Heart left ventricle (tissue), 16 donors: ENCODE data around the gene PTPRN2. TPM values are rescaled to one million over a fixed set of nuclear protein-coding genes. Genes with fewer than 3 reads are reported as not detected.
A peak's percentile ranks its signal among the peaks of the same experiment; 100 is the strongest.

Experiments used
- ATAC-seq, 4 donors: fragments of 200-7000 bp; cut with Tn5 transposase; one replicate each; pipeline ENCODE4 v1.9.1; 2020 to 2022; ENCODE audit warnings: moderate library complexity in 4 of 4, mild to moderate bottlenecking in 3 of 4, moderate number of reproducible peaks in 1 of 4
- DNase-seq, 5 donors: peaks; one replicate each; pipeline ENCODE4 v3.0.0-alpha.2; 2020
- H3K27ac ChIP-seq, 12 donors: fragments of 200-600 bp; sonication (generic) in 4 of 12; one replicate each; pipeline versions ENCODE4 v1.5.0 to v1.8.0; 2016 to 2022; ENCODE audit warnings: mild to moderate bottlenecking in 2 of 12
- H3K27me3 ChIP-seq, 9 donors: fragments of 200-600 bp; sonication (generic) in 2 of 9; one replicate each; pipeline versions ENCODE4 v1.5.1 to v1.8.0; 2016 to 2022; ENCODE audit warnings: mild to moderate bottlenecking in 3 of 9
- H3K36me3 ChIP-seq, 9 donors: fragments of 200-600 bp; sonication (generic) in 2 of 9; one replicate each; pipeline versions ENCODE4 v1.5.0 to v1.8.0; 2018 to 2022; ENCODE audit warnings: mild to moderate bottlenecking in 2 of 9
- H3K4me1 ChIP-seq, 12 donors: fragments of 200-600 bp; sonication (generic) in 4 of 12; one replicate each; pipeline versions ENCODE4 v1.5.0 to v1.8.0; 2016 to 2022; ENCODE audit warnings: mild to moderate bottlenecking in 3 of 12
- H3K4me3 ChIP-seq, 12 donors: fragments of 200-600 bp; sonication (generic) in 4 of 12; one replicate each; pipeline versions ENCODE4 v1.5.0 to v1.8.0; 2017 to 2022; ENCODE audit warnings: mild to moderate bottlenecking in 9 of 12, moderate library complexity in 4 of 12
- H3K9me3 ChIP-seq, 12 donors: fragments of 200-600 bp; sonication (generic) in 4 of 12; one replicate each; pipeline versions ENCODE4 v1.5.0 to v1.8.0; 2016 to 2022; ENCODE audit warnings: mild to moderate bottlenecking in 1 of 12
- POLR2A ChIP-seq, 2 donors: fragments of 450-650 bp; IDR thresholded peaks; one replicate each; pipeline ENCODE4 v1.6.1; 2017; ENCODE audit warnings: antibody characterized with exemption in 2 of 2, mild to moderate bottlenecking in 2 of 2, moderate library complexity in 2 of 2
- WGBS, 4 donors: extraction: QIAGEN DNeasy Blood & Tissue Kit in 2 of 4; methylation state at CpG; one replicate each; pipeline versions ENCODE4 v1.1.5 to v1.1.7; 2013 to 2018; 5-methylcytosine and 5-hydroxymethylcytosine counted together
- intact Hi-C, 10 donors: fragments of 100-400 bp; cut with DNase I; formaldehyde crosslinking; loops; one replicate each; pipeline versions ENCODE4 v1.11.1 to v1.14.2; 2022
- polyA plus RNA-seq, 2 donors: library from polyadenylated mRNA; stranded (reverse); fragments of 200-250 nt; gene quantifications; one replicate each; pipeline ENCODE4 v1.2.3, GENCODE V29; 2013
- total RNA-seq, 9 donors: library from RNA; depleted of rRNA in 2 of 9; stranded (reverse); fragments of >200 nt in 2 of 9; fragmentation: NEBNext Ultra II Directional in 3 of 9; extraction: Animal tissue kit (Norgen Biotek cat#: 25700) in 3 of 9; gene quantifications; one replicate each; pipeline versions ENCODE4 v1.1.0 to v1.2.4, GENCODE V29; 2016 to 2023
- TF ChIP-seq, protein P1 (sequence below), 12 donors: fragments of 200-600 bp; sonication (generic) in 4 of 12; IDR thresholded peaks; one replicate each; pipeline versions ENCODE4 v1.5.0 to v1.8.0; 2018 to 2022; ENCODE audit warnings: antibody characterized with exemption in 12 of 12, mild to moderate bottlenecking in 5 of 12
- donor health status: ischemic (EF 13 %, LVEDD 7.1; RV severe dilation, severe dysfunction).
- donor health status: healthy with polysubstance abuse.
- donor health status: DM: no; HTN: yes; CAD: no.
- donor health status: DM: no; HTN: no; CAD: no.
- donor health status: ischemic (EF 25% LVEDD 6.9; RV normal size, moderate dysfunction).
- donor health status: ischemic (EF 25% LVEDD 5.7; RV mildly dilated, moderate dysfunction).
- donor health status: healthy.
- donor health status: DM: yes; HTN: yes; CAD: no.
- donor health status: ischemic (EF 35%, LVEDD 5.7; RV mildly dilated, moderate dysfunction).
- donor health status: nonischemic (EF 11% LVEDD 7.7; RV severe dilation, severe dysfunction).
- donor health status: DM: yes; HTN: yes; CAD: no.
- donor health status: PGD.
- donor health status: ischemic (EF 29% LVEDD 5.4; RV normal size, mild dysfunction).
- donor health status: nonischemic (EF 23%, LVEDD 6.1; RV moderate dilation, normal function).

Gene PTPRN2
- total and polyA plus RNA-seq, 11 donors: 0.61 to 2.3 (median 1.3) TPM

DNA sequence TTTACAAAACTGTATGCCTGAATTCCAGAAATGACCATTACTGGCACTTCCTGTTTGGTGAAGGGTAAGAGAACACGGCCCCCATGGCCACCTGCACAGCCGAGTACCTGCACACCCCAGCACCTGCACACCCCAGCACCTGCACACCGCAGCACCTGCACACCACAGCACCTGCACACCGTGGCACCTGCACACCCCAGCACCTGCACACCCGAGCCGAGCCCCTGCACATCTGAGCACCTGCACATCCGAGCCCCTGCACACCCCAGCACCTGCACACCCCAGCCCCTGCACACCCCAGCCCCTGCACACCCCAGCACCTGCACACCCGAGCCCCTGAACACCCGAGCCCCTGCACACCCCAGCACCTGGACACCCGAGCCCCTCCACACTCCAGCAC, 1007.3 kb downstream of the PTPRN2 start:
- Histone ChIP-seq H3K4me3 (no peak overlapping the region), H3K4me1 (no peaks in the 10 kb centered on the region), H3K36me3 (no peaks in the 10 kb centered on the region), H3K9me3 (no peaks in the 10 kb centered on the region), H3K27ac (no peak overlapping the region), H3K27me3 (peaks cover 0 to 17% (median 0%) of the 10 kb centered on the region in 9 donors)
- 85 to 88% (median 87%) methylated on average over 10 of the region's 10 CpGs for WGBS, 4 donors
- ATAC-seq (no peak), DNase-seq (peak in 2 of 5 donors; percentile 7 to 14)
- intact Hi-C loops: no loop called here
- no peak for TF ChIP-seq POLR2A (IDR thresholded peaks at IDR 0.05)
- TF ChIP-seq, protein P1, sequence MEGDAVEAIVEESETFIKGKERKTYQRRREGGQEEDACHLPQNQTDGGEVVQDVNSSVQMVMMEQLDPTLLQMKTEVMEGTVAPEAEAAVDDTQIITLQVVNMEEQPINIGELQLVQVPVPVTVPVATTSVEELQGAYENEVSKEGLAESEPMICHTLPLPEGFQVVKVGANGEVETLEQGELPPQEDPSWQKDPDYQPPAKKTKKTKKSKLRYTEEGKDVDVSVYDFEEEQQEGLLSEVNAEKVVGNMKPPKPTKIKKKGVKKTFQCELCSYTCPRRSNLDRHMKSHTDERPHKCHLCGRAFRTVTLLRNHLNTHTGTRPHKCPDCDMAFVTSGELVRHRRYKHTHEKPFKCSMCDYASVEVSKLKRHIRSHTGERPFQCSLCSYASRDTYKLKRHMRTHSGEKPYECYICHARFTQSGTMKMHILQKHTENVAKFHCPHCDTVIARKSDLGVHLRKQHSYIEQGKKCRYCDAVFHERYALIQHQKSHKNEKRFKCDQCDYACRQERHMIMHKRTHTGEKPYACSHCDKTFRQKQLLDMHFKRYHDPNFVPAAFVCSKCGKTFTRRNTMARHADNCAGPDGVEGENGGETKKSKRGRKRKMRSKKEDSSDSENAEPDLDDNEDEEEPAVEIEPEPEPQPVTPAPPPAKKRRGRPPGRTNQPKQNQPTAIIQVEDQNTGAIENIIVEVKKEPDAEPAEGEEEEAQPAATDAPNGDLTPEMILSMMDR (IDR thresholded peaks at IDR 0.05): no peak

DNA sequence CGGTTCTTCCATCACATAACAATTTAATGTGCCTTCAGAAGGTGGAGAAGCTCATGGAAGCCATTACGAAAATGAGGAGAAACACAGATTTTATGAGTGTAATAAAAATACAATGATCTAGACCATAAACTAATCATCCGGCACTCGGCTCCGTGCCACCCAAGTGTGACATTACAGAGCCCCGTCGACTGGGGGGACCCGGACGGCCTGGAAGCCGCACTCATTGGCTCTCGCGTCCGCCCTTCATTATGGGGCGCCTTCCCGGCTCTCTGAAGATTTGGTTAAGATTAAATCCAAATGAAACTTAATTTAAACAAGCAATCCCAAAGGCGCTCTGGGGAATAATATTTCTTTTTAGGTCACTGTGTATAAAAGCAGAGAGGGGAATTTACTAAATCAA, 1008.2 kb downstream of the PTPRN2 start:
- peaks cover 0 to 23% (median 0%) of the 10 kb centered on the region in 9 donors for H3K27me3 ChIP-seq

DNA sequence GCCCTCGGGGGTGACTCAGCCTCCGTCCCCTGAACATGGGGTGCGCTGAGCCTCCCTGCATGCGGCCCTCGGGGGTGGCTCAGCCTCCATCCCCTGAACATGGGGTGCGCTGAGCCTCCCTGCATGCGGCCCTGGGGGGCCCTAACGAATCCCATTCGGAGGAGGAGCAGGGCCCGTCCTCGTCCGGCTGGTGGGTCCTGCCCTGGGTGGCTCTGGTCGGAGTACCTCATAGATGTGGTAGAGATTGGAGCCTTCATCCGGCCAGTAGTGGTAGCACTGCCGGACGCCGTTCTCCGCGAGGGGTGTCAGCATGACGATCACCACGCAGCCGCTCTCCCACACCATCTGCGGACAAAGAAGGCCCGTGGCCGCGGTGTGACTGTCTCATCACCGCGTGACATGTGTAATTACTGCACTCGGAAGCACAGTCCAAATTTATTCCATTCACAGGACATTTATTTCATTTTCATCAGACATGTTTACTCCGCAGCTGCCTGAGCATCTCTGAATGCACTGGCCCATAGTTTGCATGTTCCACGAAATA, 1009.8 kb downstream of the PTPRN2 start:
- peak in 2 of 5 donors; percentile 18 to 44 for DNase-seq
- intact Hi-C loops: no loop called here
- Histone ChIP-seq H3K4me3 (no peak overlapping the region), H3K27ac (no peak overlapping the region), H3K36me3 (no peaks in the 10 kb centered on the region), H3K27me3 (peaks cover 0 to 23% (median 0%) of the 10 kb centered on the region in 9 donors), H3K9me3 (no peaks in the 10 kb centered on the region), H3K4me1 (no peaks in the 10 kb centered on the region)
- TF ChIP-seq POLR2A (IDR thresholded peaks at IDR 0.05): no peak
- TF ChIP-seq, protein P1 (IDR thresholded peaks at IDR 0.05): no peak
- 91 to 95% (median 94%) methylated on average over 22 to 31 of the region's 31 CpGs for WGBS, 4 donors
- ATAC-seq: no peak

More for the DNA sequence above, 1008.2 kb downstream of the PTPRN2 start:
- no peaks in the 10 kb centered on the region for H3K4me1 ChIP-seq
- no peaks in the 10 kb centered on the region for H3K9me3 ChIP-seq
- H3K36me3 ChIP-seq: no peaks in the 10 kb centered on the region
- H3K4me3 ChIP-seq: no peak overlapping the region
- intact Hi-C loops: no loop called here
- WGBS, 4 donors: 86 to 92% (median 91%) methylated on average over 16 of the region's 16 CpGs
- H3K27ac ChIP-seq: no peak overlapping the region
- ATAC-seq: no peak
- DNase-seq: peak in 2 of 5 donors; percentile 3 to 22
- TF ChIP-seq, protein P1 (IDR thresholded peaks at IDR 0.05): no peak
- TF ChIP-seq POLR2A (IDR thresholded peaks at IDR 0.05): no peak

DNA sequence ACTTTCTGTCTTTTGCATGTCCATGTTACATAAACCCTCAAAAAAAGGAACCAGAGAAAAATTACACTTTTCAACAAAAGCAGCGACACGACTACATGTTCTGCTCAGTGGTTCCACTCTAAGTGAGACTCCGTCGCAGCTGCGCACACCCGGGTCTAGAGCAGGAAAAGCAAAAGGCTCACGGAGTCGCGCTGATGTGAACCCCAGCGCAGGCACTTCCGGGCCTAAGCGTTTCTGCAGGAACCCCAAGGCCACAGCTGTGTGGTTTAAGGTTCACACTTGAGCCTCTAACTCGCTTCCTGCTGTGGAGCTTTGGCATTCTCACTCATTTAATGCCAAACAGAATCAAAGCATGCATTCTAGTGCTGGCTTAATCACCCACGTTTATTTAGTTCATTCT, 1010.6 kb downstream of the PTPRN2 start:
- Histone ChIP-seq H3K27me3 (peaks cover 0 to 25% (median 0%) of the 10 kb centered on the region in 9 donors), H3K4me3 (peak overlapping the region in 2 of 12 donors; percentile 21 to 33), H3K9me3 (no peaks in the 10 kb centered on the region), H3K36me3 (no peaks in the 10 kb centered on the region), H3K4me1 (no peaks in the 10 kb centered on the region), H3K27ac (no peak overlapping the region)
- whole genome bisulfite sequencing, 4 donors: 79 to 88% (median 80%) methylated on average over 14 of the region's 14 CpGs
- intact Hi-C loops: no loop called here
- peak in 2 of 5 donors; percentile 6 to 31 for DNase-seq
- no peak for ATAC-seq
- TF ChIP-seq, protein P1 (IDR thresholded peaks at IDR 0.05): no peak
